B cell (primary cell): ENCODE data around the gene OR5A2.

Experiments
- EZH2 ChIP-seq: IDR thresholded peaks from 2 replicates; pipeline ENCODE4 v1.6.1; 2012; ENCODE audit warnings: borderline replicate concordance, low read depth, mild to moderate bottlenecking, moderate library complexity, low read length; ENCODE audit not compliant: insufficient read depth, poor library complexity, severe bottlenecking
- TF ChIP-seq, protein P1 (sequence below): fragments of 200-600 bp; IDR thresholded peaks from one replicate; pipeline ENCODE4 v1.8.0; 2022; ENCODE audit warnings: antibody characterized with exemption, mild to moderate bottlenecking

- TF ChIP-seq EZH2: no peak
- TF ChIP-seq, protein P1, sequence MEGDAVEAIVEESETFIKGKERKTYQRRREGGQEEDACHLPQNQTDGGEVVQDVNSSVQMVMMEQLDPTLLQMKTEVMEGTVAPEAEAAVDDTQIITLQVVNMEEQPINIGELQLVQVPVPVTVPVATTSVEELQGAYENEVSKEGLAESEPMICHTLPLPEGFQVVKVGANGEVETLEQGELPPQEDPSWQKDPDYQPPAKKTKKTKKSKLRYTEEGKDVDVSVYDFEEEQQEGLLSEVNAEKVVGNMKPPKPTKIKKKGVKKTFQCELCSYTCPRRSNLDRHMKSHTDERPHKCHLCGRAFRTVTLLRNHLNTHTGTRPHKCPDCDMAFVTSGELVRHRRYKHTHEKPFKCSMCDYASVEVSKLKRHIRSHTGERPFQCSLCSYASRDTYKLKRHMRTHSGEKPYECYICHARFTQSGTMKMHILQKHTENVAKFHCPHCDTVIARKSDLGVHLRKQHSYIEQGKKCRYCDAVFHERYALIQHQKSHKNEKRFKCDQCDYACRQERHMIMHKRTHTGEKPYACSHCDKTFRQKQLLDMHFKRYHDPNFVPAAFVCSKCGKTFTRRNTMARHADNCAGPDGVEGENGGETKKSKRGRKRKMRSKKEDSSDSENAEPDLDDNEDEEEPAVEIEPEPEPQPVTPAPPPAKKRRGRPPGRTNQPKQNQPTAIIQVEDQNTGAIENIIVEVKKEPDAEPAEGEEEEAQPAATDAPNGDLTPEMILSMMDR: no peak
Observed at GRCh38 chr11:59473015-59473414, 46.8 kb upstream of the OR5A2 start, which contains the start of gene OR4D10.
